Suppressor macrophage treated with lipopolysaccharide for 1 hour (primary cell): Measurements from ENCODE around the gene SERTM1.

Experiments used
- DNase-seq, 3 donors: peaks; one replicate each; pipeline ENCODE4 v3.0.0-alpha.2; 2020 to 2022

The SERTM1 gene

DNA sequence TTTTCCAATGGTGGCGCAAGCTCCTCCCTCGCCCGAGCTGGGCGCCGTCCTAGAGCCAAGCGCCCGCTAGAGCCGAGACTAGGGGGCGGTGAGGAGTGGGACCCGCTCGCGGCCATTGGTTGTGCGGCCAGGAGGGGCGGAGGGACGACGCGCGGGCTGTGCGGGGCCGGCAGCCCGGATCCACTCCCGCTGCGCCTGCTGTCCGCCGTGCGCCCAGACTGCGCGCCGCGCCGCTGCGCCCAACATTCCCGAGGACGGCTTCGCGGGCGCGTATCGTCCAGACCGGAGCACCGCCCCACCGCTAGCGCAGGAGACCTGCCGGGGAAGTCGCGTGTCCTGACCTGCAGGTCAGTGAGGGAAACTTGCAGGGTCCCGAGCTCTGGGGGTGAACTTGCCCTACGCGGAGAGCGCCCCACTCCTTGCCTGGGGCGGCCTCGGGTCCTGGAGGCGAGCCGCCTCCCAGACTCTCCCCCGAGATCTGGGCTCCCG lies at the start of gene SERTM1:
Gene SERTM1 (plus strand): TSS at position 183 of the 489 bp plus-strand sequence. CDS start 21,059 bp downstream, outside the sequence.
- peak in 1 of 3 donors; percentile 11 for DNase-seq

DNA sequence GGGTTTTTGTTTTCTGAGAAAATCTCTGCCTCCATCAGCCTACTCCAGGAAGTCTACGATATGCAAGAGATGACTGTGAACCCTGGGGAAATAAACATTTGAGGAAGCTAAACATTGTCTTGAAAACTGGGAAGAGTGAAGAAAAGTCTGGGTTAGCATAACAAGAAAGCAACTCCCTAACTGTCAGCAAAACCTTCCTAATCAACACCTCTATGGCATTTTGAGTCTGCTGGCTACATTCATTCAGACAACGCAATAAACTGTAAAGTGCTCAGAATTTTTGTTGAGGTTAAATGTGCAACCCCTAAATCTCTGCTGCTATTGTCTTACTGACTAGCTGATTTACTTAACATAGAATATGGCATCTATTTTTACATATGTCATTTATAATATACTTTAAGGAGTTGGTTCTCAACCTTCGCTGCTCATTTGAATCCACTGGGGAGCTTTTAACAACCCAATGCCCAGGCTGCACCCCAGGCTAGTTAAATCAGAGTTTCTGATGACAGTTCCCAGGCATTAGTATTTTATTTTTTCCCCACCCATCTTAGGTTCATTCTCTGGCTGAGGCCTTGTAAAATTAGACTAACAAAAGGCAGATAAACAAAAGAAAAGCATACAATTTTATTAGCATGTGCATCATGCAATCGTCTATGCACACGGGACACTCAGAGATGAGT lies 45.3 kb upstream of the SERTM1 start:
- DNase-seq: no peak

DNA sequence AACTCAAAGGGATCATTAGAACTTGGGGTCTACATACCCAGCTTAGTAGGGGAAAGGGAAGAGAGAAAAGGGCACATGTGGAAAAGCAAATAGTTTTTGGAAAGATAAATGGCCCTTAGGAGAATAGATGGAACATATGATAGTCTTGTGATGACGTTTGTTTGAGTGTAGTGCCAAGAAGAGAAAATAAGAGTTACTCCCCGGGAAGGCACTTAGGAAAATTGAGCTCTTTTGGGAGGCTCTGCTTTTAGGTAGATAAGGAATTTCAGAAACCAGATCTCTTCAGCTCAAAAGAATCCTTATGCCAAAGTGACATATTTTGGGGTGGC lies 44.8 kb upstream of the SERTM1 start:
- no peak for DNase-seq

DNA sequence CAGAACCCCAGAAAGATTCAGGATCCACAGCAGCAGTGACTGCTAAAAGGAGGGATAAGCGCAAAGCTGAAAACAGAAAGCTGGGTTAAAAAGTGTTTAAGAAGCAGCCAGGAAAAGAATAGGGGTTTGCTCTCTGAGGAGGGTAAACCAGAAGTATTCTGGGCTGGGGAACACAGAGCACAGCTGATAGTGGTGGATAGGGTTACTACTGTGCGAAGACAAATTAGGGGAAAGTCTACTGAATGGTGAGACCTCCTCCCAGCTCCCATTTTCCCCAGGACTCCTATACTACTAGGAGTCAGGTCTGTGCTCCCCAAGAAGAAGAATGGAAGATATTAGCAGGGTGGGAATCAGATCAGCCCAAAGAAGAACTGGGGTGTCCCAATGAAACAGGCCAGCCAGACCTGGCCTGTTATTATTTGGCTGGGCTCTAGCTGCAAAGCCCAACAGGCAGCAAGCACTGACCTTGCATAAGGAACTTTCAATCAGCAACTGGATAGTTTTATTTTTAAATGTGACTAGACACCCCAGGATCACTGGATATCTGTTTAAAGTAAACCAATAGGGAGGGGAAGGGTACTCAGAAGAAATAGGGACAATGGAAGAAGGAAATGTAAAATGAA lies 43.5 kb upstream of the SERTM1 start:
- no peak for DNase-seq

DNA sequence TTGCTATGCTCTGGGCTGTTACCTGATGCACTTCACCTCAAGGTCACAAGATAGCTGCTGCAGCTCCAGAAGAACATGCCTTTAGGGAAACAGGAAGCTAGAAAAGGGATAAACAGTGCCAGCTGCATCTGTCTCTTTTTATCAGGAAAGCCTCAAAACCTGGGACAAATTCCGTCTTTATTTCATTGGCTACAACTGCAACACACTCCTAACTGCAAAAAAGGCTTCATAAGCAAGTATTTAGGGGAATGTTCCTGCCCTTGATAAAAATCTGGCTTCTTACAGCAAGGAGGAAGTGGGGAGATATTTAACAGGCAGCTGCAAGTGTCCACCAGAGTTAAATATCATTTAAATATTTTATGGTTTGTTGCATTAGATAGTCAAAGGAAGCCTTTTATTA lies 34.2 kb upstream of the SERTM1 start:
- no peak for DNase-seq

DNA sequence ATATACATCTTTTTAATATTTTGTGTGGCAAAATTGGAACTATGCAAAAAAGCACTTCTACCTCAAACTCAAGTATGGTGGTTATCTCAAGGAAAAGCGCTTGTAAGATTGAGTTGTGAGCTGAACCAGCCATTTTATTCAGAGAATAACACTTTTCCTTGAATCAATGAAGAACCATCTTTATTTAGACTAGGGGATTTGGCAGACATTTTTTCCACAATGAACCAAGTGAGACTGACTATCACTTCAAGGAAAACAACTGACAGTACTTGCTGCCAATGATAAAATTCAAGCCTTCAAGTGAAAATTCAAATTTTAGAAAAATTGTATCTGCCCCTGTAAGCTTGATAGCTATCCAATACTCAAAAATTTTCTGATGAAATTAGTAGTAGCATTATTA lies 23.2 kb upstream of the SERTM1 start:
- DNase-seq: no peak

DNA sequence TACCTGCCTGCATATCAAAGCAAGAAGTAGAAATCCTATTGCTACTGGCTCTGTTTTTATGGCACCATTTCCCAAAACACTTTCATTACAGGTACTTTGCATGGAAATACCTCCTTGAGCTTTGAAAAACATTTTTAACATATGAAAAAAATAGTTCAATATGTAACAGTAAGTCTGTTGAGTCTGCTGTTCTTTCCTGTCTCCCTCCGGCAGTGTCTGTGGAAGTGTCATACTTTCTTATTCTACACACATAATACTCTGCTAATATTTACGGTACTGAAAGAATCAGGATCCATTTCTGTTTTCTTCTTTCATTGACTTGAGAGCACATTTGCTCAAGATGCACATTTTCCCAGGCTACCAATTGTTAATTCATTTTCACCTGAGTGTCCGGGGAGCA lies 8.2 kb upstream of the SERTM1 start:
- no peak for DNase-seq

DNA sequence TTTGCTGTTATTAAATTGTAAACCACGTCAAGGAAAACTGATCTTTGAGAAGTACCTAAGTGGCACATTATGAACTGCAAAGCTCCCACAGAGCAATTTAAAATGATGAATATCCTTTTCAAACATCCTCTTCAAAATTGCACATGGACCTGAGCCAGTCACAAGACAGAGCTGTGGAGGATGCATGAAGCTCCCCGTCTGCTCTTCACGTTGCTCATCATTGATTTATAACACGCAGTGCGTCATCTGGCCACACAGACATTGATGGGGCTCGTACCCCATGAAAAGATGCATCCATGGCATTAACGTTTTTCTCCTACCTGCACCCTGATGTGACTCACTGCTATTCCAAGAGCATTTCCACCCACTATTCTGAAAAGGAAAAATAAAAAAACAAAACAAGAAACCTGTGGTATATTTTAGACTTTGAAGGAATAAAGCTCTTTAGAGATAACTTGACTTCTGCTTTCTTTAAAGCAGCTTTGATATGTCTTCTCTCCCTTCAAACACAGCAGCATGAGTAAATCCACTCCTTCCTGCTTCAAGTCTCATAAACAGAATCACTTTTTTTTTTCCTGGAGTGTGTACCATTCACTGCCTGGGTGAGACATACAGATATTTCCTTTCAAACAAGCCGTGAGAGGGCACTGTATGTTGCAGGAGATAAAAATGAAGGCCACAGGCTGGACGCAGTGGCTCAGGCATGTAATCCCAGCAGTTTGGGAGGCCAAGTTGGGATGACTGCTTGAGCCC lies 7.2 kb upstream of the SERTM1 start:
- DNase-seq: no peak

DNA sequence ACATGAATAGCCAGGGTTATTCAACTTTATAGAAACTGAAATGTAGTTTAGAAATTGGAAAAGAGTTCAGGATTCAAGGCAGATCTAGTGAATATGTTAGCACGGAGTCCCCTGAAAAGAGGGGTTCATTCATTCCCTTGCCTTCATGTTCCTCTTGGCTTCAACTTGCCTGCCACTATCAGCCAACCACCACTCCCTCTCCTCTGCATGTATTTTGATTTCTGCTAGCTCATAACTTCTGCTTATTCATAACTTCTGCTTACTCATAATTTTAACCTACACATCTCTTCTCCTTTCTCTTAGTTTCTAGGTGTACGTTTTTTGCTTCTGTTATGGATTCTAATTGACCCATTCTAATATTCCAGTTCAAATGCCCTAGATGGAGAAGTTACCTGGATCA lies 5.5 kb upstream of the SERTM1 start:
- peak in 1 of 3 donors; percentile 9 for DNase-seq

DNA sequence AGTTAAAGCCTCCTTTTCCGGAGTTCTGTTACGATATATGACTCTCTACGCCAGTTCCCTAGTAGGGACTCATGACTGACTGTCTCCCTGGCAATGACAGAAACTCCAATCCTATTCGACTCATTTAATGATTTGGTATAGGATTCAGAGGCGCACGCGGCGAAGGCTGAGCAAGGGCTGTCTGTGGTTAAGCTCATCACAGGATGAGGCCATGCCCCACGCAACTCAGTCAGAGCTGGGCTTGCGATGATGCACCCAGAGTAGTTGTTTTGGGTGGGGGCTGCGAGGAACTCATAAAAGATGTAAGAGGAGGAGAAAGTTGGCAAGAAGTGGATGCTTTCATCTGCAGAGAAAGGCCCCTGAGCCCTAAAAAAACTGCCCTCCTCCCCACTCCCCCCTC lies 468 bp upstream of the SERTM1 start:
- DNase-seq: no peak

DNA sequence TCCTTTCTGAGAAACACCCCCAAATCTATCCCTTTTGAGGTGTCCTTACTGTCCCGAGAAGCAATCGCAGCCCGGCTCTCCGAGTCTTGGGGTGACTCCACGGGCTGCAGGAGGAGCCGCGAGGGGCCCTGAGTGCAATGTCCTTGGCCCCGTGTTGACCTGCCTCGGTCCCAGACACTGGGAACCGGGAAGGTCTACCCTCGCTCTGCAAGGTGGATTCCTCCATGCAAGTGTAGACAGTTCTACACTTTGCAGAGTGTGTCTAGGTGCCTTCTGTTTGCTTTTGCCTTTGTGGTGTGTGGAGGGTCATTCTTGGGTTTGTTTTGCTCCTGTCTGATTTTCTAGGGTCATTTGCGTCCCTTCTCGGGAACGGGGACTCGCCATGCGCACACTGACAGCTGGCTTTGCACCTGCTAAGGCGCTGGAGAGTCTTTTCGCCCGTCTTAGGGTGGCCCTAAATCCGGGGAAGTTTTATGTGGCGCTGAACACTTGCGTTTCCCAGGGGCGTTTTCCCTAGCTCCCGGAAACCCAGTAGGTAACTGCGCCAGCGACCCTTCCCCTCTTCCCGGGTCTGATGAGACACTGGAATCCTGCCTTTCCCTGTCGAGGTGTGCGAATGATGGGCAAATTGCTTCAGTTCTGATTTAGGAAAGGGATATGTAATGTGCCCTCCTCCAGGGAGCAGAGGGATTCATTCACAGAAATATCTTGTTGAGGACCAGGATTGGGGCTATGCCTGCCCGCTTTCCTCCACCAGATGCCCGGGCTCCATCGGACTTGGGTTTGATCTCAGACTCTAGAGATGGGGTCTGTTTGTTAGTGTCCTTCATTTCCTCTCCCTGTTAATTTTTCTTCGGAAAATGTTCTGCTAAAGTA lies 755 bp downstream of the SERTM1 start:
- DNase-seq: no peak

DNA sequence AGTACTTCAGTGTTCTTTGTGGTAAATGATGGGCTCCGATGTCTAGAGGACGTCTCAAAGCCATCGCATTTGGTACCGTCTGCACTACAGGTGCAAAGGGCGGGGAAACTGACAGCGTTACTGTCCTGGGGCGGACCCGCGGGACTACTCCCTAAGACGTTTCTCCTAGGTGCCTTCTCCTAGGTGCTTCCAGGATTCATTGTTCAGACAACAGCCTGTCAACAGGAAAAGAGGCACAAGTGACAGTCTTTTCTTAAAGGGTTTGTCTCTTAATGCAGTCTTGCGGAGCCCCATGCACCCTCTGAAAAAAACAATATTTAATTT lies 1.4 kb downstream of the SERTM1 start:
- no peak for DNase-seq

DNA sequence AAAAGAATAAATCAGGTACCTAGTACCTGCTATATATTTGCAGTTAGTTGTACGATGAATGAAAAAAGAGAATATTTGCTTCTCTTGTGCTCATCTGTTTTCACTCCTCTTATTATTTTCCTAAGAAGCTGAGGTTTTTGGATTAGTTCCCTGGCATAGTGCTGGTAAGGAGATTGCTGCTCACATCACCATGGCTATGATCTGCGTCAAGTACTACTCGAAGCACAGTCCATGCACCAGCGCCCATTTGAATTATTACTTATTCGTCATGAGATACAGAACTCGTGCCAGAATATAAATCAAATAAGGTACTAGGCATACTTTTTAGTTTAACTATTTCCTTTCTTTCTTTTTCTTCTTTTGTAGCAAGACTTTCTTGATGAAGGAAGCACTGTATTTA lies 7.1 kb downstream of the SERTM1 start:
- DNase-seq: no peak

DNA sequence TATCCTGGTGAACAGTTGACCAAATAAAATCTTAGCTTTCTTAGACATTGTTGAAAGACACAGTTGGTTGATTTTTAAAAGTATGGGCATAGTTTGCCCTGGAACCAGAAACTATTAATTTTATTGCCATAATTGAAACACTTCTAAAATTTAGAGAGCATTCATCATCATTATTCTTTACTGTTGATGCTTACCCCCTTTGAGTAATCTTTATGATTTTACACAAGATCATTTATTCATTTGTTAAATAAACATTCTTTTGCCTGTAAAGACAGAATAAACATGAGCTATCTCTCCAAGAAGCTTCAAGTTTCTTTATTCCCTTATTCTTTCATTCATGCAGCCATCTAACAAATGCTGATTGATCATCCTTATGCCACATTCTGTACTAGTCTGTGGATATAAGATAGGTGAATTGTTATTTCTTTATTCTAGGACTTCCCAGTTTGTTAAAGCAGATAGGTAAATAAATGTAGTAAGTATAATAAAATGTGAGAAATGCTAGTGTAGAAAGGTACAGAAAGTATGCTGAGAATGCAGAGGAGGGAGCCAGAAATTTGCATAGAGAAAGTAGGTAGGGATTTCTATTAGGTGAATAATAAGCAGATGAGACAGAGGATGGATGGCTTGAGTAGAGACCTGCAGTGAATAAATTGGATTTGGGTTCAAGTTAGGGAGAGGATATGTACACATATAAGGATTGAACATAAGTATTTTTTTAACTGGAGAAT lies 8.2 kb downstream of the SERTM1 start:
- no peak for DNase-seq

DNA sequence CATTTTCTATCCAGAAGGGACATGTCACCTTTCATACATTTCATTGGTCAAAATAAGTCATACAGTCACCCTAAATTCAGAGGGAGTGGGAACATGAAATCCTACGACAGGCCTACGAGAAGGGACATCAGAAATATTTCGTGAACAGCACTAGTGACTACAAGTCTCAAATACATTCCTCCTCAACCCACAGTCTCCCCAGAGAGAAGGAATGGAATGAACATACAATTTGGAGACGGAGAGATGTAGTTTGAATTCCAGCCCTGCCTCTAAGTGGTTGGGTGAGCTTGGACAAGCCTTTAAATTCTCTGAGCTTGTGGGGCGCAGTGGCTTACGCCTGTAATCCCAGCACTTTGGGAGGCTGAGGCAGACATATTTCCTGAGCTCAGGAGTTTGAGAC lies 9.9 kb downstream of the SERTM1 start:
- DNase-seq: no peak

DNA sequence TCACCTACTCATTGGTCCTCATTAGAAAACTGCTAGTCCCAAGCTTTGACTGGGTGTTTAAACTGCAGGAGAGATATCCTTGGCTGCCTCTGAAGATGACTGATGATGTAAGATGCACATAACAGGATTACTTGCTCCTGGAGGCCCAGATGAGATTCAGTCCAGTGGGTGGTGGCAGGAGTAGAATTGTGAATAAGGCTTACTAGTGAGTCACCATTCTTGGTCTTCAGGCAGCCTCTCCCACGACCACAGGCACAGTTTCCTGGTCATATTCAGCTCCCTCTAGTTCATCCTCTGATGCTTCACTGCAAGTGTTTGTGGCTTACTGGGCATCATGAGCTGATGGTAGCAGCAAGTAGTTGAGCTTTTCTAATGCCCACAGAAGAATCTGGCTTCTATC lies 12.1 kb downstream of the SERTM1 start:
- DNase-seq: peak in 1 of 3 donors; percentile 4

DNA sequence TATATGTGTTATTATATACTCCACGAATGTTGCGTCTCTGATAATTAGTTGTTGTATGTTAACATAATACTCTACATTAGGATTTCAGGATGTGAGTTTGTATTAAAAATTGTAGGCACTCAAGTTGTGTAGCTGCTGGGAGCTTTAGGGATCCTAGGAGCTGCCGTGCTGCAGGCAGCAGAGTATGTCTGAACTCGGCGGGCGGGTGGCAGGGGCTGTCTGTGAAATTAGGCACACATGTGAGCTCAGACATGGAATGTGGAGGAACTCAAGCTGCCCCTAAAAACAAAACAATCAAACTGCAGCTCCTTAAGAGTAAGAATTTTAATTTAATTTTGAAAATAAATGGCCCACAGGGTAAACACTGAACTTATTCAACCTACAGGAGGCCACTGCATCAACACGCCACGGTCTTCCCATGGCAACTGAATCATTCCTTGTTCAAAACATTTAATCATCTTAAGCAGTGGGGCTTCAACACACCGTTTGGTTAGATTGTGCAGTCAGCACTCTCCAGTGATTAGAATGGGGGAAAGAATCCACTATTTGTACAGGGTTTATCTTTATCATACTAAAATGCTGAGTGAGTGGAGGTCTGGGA lies 22.7 kb downstream of the SERTM1 start:
- DNase-seq: no peak

DNA sequence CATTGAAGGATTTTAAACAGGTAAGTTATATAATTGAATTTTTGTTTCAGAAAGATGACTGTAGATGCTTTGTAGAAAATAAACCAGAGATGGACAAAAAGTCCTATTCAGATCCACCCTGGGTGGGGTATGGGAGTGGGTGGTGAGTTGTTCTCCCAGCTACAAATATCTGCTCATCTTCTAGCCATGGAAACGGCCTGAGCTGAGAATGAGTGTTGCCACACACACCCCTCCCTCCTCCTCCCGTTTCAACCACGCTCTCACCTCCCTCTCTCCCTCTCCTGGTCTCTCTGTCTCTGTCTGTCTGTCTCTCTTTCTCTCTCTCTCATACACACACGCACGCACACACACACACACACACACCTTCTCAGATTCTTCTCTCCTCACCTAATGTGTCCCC lies 26.4 kb downstream of the SERTM1 start:
- no peak for DNase-seq

DNA sequence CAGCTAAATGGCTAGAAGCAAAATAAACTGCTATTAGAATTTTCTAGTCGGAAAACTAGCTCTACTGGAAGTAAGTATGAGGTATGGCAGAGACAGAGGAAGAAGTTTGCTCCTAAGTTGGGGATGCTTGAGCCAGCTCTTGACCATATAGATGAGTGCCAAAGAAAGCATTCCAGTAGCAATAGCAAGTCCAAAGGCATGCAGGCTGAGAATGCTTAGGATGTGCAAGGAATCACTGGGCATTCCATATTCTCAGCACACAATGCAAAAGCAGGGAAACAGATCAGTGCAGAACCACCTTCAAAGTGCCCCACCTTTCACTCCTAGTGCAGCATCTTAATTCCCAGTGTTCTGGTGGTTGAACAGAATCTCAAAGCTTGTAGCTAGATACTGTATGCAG lies 32.9 kb downstream of the SERTM1 start:
- DNase-seq: no peak

DNA sequence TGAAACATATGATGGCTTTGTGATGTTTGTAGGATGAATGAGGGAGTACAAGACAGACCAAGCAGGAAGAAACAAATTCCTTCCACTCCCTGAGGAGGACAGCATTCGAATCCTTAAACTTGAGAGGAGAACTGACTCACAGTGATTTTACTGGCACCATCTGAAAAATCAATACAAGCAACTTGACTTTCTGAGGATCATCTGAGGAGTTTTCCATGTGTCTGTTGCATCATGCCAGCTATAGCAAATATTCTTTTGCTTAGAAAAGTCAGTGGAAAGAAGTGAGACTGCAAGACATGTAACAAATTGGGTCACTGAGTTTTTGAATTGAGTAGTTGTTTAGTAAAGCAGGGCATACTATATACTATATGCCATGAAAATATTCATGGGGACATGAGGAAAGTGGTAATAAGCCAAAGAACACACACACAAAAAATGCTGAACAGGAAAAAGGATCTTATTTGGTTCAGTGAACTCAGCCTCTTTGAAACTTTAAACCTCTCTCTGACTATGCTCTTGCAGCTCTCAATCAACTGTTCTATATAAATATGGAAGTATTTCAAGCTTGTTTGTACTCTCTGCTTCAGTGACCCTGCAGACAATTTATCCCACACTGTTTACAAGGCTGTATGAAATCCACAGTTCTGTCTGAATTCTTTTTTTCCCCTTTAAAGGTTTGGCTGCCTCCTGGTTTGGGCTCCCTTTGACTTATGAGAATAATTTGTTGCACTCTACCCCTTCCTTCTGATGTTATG lies 35.5 kb downstream of the SERTM1 start:
- DNase-seq: no peak

DNA sequence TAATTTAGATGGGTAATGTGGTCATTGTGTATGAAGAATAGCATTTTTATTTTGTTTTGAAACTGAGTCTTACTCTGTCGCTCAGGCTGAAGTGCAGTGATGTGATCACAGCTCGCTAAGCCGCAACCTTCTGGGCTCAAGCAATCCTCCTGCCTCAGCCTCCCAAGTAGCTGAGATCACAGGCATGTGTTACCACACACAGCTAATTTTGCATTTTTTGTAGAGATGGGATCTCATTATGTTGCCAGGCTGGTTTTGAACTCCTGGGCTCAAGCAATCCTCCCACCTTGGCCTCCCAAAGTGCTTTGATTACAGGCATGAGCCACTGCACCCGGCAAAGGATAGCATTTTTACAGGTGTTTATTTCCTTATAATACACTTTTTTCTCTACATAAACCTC lies 36.6 kb downstream of the SERTM1 start:
- no peak for DNase-seq
